Measurements from ENCODE around the gene PPP1R9A. TPM values are rescaled to one million over a fixed set of nuclear protein-coding genes. Genes with fewer than 3 reads are reported as not detected.

Gene PPP1R9A
- polyA plus RNA-seq, 3 donors: not detected

- Mint-ChIP-seq H3K9me3 (peaks cover 0 to 8% (median 4%) of the 10 kb centered on the region in 7 donors), H3K27ac (no peak overlapping the region), H3K27me3 (ENCODE audit: low read depth in 3 of 3) (peaks cover 0 to 2% (median 0%) of the 10 kb centered on the region in 3 donors), H3K4me3 (no peak overlapping the region), H3K4me1 (no peaks in the 10 kb centered on the region), H3K36me3 (no peaks in the 10 kb centered on the region)
- no peak overlapping the region for H2AFZ ChIP-seq (ENCODE audit: insufficient read depth, low read depth, low read length, poor library complexity, severe bottlenecking)
- no peaks in the 10 kb centered on the region for H3K36me3 ChIP-seq (replicated peaks in 1 of 2; ENCODE audit: control insufficient read depth in 1 of 2, insufficient read depth in 2 of 2, low read length in 2 of 2)
- no peak for TF ChIP-seq CTCF (IDR thresholded peaks at IDR 0.05)
- H3K4me1 ChIP-seq (ENCODE audit: control insufficient read depth in 1 of 2, insufficient read depth in 2 of 2, low read length in 2 of 2): no peaks in the 10 kb centered on the region
- H3K27ac ChIP-seq (ENCODE audit: low read depth in 1 of 2, low read length in 2 of 2): no peak overlapping the region
- H3K4me2 ChIP-seq (replicated peaks; ENCODE audit: extremely low read depth, low read length, poor library complexity, severe bottlenecking): no peak overlapping the region
- H3K9me3 ChIP-seq (replicated peaks in 1 of 2; ENCODE audit: control insufficient read depth in 1 of 2, insufficient read depth in 1 of 2, low read length in 2 of 2): peaks cover 0 to 11% of the 10 kb centered on the region in 2 donors
- intact Hi-C loops (cut with micrococcal nuclease): no loop called here
- WGBS (ENCODE audit: insufficient coverage): 100% methylated on average over 3 of the region's 3 CpGs
- H4K20me1 ChIP-seq (ENCODE audit: insufficient read depth, low read length): no peaks in the 10 kb centered on the region
- H3K4me3 ChIP-seq (replicated peaks in 1 of 3; ENCODE audit: low read depth in 2 of 3, low read length in 3 of 3): no peak overlapping the region
- H3K9ac ChIP-seq (ENCODE audit: insufficient read depth, low read length, poor library complexity, severe bottlenecking): no peak overlapping the region
- no peaks in the 10 kb centered on the region for H3K27me3 ChIP-seq (ENCODE audit: control insufficient read depth in 2 of 2, insufficient read depth in 2 of 2, low read length in 2 of 2)
- no peaks in the 10 kb centered on the region for H3K79me2 ChIP-seq (ENCODE audit: insufficient read depth, low read length)
- DNase-seq: no peak
These were observed 66.5 kb downstream of the PPP1R9A start for GRCh38 chr7:94973844-94974243.

GRCh38 chr7:94974423-94974822 lies 67.0 kb downstream of the PPP1R9A start:
- Mint-ChIP-seq H3K4me3 (no peak overlapping the region), H3K27ac (no peak overlapping the region), H3K4me1 (no peaks in the 10 kb centered on the region), H3K36me3 (no peaks in the 10 kb centered on the region), H3K27me3 (ENCODE audit: low read depth in 3 of 3) (peaks cover 0 to 2% (median 0%) of the 10 kb centered on the region in 3 donors), H3K9me3 (peaks cover 0 to 8% (median 1%) of the 10 kb centered on the region in 7 donors)
- Histone ChIP-seq H3K79me2 (ENCODE audit: insufficient read depth, low read length) (no peaks in the 10 kb centered on the region), H3K36me3 (replicated peaks in 1 of 2; ENCODE audit: control insufficient read depth in 1 of 2, insufficient read depth in 2 of 2, low read length in 2 of 2) (no peaks in the 10 kb centered on the region), H3K9ac (ENCODE audit: insufficient read depth, low read length, poor library complexity, severe bottlenecking) (no peak overlapping the region), H2AFZ (ENCODE audit: insufficient read depth, low read depth, low read length, poor library complexity, severe bottlenecking) (no peak overlapping the region), H3K9me3 (replicated peaks in 1 of 2; ENCODE audit: control insufficient read depth in 1 of 2, insufficient read depth in 1 of 2, low read length in 2 of 2) (peaks cover 0 to 8% of the 10 kb centered on the region in 2 donors), H3K27ac (ENCODE audit: low read depth in 1 of 2, low read length in 2 of 2) (no peak overlapping the region), H3K4me3 (replicated peaks in 1 of 3; ENCODE audit: low read depth in 2 of 3, low read length in 3 of 3) (no peak overlapping the region), H3K4me1 (ENCODE audit: control insufficient read depth in 1 of 2, insufficient read depth in 2 of 2, low read length in 2 of 2) (no peaks in the 10 kb centered on the region), H3K4me2 (replicated peaks; ENCODE audit: extremely low read depth, low read length, poor library complexity, severe bottlenecking) (no peak overlapping the region), H3K27me3 (ENCODE audit: control insufficient read depth in 2 of 2, insufficient read depth in 2 of 2, low read length in 2 of 2) (no peaks in the 10 kb centered on the region), H4K20me1 (ENCODE audit: insufficient read depth, low read length) (no peaks in the 10 kb centered on the region)
- TF ChIP-seq CTCF (IDR thresholded peaks at IDR 0.05): no peak
- intact Hi-C loops (cut with micrococcal nuclease): no loop called here
- WGBS (ENCODE audit: insufficient coverage): 100% methylated on average over 1 of the region's 4 CpGs
- no peak for DNase-seq
